Prostate gland (tissue), 2 donors: ENCODE results near the gene C1orf94. TPM values are rescaled to one million over a fixed set of nuclear protein-coding genes. Genes with fewer than 3 reads are reported as not detected.

Experiments used
- DNase-seq: peaks from one replicate; pipeline ENCODE4 v3.0.0-alpha.2; 2019; ENCODE audit warnings: low spot score
- H3K27ac ChIP-seq, 2 donors: fragments of 200-600 bp; sonication (generic); 2 replicates each; pipeline ENCODE4 v1.5.1; 2017 to 2019
- H3K27me3 ChIP-seq: fragments of 200-600 bp; sonication (generic); replicated peaks from 2 replicates; pipeline ENCODE4 v1.5.1; 2019; ENCODE audit not compliant: insufficient read depth
- H3K36me3 ChIP-seq, 2 donors: fragments of 200-600 bp; sonication (generic); 1 replicate in 1 of 2; 2 replicates in 1 of 2; pipeline versions ENCODE4 v1.5.1 to v1.8.1; 2017 to 2019
- H3K4me1 ChIP-seq: fragments of 200-600 bp; sonication (generic); replicated peaks from 2 replicates; pipeline ENCODE4 v1.5.1; 2019
- H3K4me3 ChIP-seq, 2 donors: fragments of 200-600 bp; sonication (generic); 2 replicates each; pipeline ENCODE4 v1.5.1; 2017 to 2019
- H3K9me3 ChIP-seq: fragments of 200-600 bp; sonication (generic); 2 replicates; pipeline ENCODE4 v1.5.1; 2017
- POLR2A ChIP-seq: fragments of 450-650 bp; IDR thresholded peaks from one replicate; pipeline ENCODE4 v1.6.1; 2016; ENCODE audit warnings: antibody characterized with exemption, mild to moderate bottlenecking
- POLR2AphosphoS5 ChIP-seq: sonication (generic); formaldehyde crosslinking; IDR thresholded peaks from one replicate; pipeline ENCODE4 v1.6.1; 2017; ENCODE audit warnings: antibody characterized with exemption
- WGBS: methylation state at CpG from one replicate; pipeline ENCODE4 v1.1.5; 2018; 5-methylcytosine and 5-hydroxymethylcytosine counted together
- intact Hi-C: fragments of 100-400 bp; cut with DNase I; formaldehyde crosslinking; loops from one replicate; pipeline ENCODE4 v1.14.2; 2022
- total RNA-seq, 2 donors: library from RNA; depleted of rRNA; stranded (reverse); fragments of >200 nt; gene quantifications; one replicate each; pipeline ENCODE4 v1.1.0, GENCODE V29; 2016
- TF ChIP-seq, protein P1 (sequence below), 4 experiments: fragments of 200-600 bp in 2 of 4; fragments of 450-650 bp in 2 of 4; sonication (generic) in 2 of 4; IDR thresholded peaks; 1 replicate in 3 of 4; 2 replicates in 1 of 4; pipeline ENCODE4 v1.5.1; 2016 to 2019; ENCODE audit warnings: antibody characterized with exemption in 4 of 4, mild to moderate bottlenecking in 2 of 4, moderate library complexity in 2 of 4

The C1orf94 gene
- total RNA-seq, 2 donors from 2014 or later, result 2.3 TPM; not detected in 1

DNA sequence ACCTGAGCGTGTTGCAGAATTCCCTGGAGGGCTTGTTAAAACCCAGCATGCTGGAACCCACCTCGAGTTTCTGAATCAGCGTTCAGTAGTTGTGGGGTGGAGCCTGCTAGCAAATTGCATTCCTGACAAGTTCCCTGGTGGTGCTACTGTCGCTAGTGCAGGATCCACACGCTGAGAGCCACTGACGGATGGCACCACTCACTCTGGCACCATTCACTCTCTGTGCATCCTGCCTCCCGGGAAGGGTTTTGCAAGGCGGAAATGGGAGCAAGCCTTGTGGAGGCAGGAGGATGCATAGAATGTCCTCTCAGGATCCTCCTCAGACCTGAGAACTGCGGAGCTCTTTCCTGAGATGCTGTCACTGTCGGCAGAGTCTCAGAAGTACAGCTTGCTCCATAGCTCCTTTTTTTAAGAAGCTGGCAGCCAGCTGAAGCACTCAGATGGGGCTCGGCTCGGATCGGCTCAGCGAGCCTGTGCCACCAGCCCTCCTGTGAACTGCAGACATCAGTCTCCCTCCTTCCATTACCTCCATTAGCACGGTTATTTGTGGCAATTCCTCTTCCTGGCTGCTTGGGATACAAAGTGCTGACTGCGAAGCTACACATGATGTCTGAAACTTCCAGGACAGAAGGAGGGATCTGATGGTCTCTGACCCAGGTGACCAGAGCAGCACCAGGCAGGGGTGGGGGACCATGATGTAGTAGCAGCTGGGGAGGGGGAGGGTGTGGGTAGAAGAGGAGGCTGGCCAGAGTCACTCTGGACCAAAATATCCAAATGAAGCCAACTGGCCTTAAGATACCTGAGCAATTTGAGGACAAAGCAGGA lies 89.6 kb downstream of the C1orf94 start:
- H3K27me3 ChIP-seq, result peaks cover 3% of the 10 kb centered on the region
- intact Hi-C loops, result no loop called here
- TF ChIP-seq POLR2A (no peak), POLR2AphosphoS5 (no peak)
- TF ChIP-seq, protein P1, sequence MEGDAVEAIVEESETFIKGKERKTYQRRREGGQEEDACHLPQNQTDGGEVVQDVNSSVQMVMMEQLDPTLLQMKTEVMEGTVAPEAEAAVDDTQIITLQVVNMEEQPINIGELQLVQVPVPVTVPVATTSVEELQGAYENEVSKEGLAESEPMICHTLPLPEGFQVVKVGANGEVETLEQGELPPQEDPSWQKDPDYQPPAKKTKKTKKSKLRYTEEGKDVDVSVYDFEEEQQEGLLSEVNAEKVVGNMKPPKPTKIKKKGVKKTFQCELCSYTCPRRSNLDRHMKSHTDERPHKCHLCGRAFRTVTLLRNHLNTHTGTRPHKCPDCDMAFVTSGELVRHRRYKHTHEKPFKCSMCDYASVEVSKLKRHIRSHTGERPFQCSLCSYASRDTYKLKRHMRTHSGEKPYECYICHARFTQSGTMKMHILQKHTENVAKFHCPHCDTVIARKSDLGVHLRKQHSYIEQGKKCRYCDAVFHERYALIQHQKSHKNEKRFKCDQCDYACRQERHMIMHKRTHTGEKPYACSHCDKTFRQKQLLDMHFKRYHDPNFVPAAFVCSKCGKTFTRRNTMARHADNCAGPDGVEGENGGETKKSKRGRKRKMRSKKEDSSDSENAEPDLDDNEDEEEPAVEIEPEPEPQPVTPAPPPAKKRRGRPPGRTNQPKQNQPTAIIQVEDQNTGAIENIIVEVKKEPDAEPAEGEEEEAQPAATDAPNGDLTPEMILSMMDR (IDR thresholded peaks at IDR 0.05), result no peak

DNA sequence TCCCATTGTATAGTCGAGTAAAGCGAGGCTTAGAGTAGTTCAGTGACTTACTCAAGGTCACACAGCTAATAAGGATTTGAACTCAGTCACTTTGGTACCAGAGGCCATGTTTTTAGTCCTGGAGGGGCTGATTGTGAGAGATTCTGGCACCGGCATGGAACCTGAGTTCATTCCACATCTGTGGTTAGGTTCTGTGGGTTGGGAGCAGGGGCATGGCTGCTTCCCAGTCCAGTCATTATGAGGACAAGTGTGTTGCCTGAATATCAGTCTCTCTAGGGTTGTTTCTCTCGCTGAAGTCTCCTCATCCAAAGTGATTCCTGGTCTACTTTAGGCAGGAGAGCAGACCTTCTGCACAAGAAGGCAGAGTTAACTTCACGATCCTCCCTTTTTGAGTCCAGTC lies 90.6 kb downstream of the C1orf94 start:
- Histone ChIP-seq H3K27ac (no peak overlapping the region), H3K4me3 (no peak overlapping the region), H3K27me3 (peaks cover 3% of the 10 kb centered on the region), H3K9me3 (no peaks in the 10 kb centered on the region), H3K36me3 (no peaks in the 10 kb centered on the region), H3K4me1 (no peaks in the 10 kb centered on the region)
- TF ChIP-seq, protein P1 (IDR thresholded peaks at IDR 0.05), result no peak
- no peak for TF ChIP-seq POLR2AphosphoS5
- no peak for TF ChIP-seq POLR2A
- intact Hi-C loops, result no loop called here
- DNase-seq, result no peak
- WGBS, result 87% methylated on average over 5 of the region's 5 CpGs

More for the DNA sequence above, 89.6 kb downstream of the C1orf94 start:
- Histone ChIP-seq H3K4me3 (no peak overlapping the region), H3K36me3 (no peaks in the 10 kb centered on the region), H3K27ac (no peak overlapping the region), H3K9me3 (no peaks in the 10 kb centered on the region), H3K4me1 (no peaks in the 10 kb centered on the region)
- DNase-seq, result no peak
- 7% methylated on average over 14 of the region's 16 CpGs for WGBS

DNA sequence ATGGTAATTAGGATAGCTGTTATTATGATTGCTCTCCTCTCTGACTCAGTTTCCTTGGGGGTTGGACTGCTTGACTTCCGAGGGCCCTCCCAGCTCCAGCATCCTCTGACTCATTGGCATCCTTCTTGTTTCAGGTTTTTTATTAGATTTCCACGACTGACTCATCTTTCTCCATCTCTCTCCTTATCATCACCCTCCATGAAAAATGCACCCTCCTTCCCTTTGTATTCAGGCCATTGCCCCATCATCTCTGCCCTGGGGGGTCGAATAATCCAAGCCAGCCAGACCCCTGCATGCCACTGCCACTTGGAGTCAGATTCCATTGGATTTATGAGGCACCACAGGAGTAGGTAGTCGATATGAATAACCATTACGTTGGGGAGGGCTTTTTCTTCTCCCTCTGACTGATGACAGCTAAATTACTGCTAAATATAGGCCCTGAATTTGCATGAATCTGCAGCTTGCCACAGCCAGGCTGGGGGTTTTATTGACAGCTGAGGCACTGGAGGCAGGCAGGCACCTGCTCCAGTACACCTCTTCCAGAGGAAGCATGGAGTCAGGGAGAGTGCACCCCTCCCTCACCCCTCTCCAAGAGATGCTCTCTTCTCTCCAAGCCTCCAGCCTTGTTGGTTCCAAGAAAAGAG lies 91.7 kb downstream of the C1orf94 start:
- WGBS, result 15% methylated on average over 4 of the region's 5 CpGs
- Histone ChIP-seq H3K27me3 (peaks cover 3% of the 10 kb centered on the region), H3K36me3 (no peaks in the 10 kb centered on the region), H3K4me3 (no peak overlapping the region), H3K4me1 (no peaks in the 10 kb centered on the region), H3K27ac (no peak overlapping the region), H3K9me3 (no peaks in the 10 kb centered on the region)
- intact Hi-C loops, result no loop called here
- TF ChIP-seq POLR2A (no peak), POLR2AphosphoS5 (no peak)
- TF ChIP-seq, protein P1 (IDR thresholded peaks at IDR 0.05), result no peak
- DNase-seq, result no peak

Other genes starting within 250 kb of the C1orf94 start
- 1 to 10 TPM in 1 of 2 donors, under 1 TPM in 1; 0.14 to 5.5 TPM for gene CSMD2, start 11.7 kb upstream of the C1orf94 start, total RNA-seq